GM18526 (cell line): ENCODE data around the gene SNX14.

Experiments used
- POLR2A ChIP-seq: IDR thresholded peaks from 3 replicates; pipeline ENCODE4 v1.6.1; 2011; ENCODE audit not compliant: insufficient read length; ENCODE audit errors: extremely low read depth

SNX14 gene

GRCh38 chr6:85600713-85601313 lies 7.2 kb upstream of the SNX14 start:
- TF ChIP-seq POLR2A: no peak

DNA sequence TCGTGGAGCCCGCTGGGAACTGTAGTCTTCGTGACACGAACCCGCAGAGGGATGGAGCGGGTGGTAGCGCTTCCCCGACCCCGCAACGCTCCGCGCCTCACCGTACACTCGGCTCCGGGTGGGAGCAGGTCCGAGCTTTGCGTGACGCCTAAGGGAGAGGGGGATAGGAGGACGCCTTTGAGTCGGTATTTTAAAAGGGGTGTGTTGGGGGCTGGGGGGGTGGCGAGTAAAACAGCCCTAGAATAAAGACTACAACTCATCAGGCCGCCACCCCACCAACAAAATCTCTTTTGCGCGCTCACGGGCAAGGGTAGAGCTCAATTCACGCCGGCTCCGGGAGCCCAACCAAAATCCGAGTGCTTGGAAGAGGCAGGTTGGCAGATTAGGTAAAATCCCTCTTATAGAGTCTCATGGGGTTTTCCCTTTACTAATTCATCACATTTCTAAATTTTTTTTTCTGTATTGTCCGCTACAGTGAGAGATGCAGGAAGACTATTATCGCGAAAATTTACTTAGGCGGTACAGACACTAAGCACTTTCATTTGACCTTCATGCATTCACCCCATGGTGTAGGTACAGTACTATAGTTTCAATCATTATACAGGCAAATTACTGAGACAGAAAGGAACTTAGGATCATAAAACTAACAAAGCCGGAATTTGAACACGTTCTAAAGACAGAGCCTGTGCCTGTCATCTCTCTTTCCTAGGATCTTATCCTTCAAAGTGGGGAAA lies 706 bp upstream of the SNX14 start:
- TF ChIP-seq POLR2A: no peak

DNA sequence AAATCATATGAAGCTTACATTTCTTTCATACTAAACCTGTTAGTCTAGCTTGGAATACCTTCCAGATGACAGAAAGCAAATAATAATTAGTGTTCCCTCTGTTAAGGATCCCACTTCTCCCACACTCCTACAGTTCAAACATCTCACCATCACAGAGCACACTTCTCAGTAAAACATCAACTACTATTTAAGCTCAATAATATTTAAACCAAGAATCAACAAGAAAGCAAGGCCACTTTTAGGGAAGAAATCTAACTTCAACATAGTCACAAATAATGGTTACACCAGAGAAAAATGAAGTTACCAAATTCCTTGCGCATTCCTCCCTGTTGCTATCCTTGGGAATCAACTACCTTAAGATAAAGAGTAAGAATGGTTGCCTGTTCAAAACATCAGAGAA lies 1.6 kb downstream of the SNX14 start:
- TF ChIP-seq POLR2A: no peak

DNA sequence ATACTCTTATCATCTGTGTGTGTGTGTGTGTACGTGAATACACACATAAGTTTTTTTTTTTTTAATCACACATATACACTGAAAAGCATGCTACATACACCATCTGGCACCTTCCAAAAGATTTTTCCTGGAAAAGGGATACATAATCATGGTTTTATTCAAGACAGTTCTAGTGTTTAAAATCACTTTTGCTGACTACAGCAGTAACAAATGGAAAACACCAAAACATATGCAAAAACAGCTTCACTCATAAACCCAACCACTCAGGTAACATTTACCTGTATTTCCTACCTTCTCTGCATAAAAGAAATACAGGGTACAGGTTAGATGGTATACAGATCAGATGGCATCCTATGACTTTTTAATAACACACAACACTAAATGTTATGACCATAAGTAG lies 2.5 kb downstream of the SNX14 start:
- TF ChIP-seq POLR2A: no peak

DNA sequence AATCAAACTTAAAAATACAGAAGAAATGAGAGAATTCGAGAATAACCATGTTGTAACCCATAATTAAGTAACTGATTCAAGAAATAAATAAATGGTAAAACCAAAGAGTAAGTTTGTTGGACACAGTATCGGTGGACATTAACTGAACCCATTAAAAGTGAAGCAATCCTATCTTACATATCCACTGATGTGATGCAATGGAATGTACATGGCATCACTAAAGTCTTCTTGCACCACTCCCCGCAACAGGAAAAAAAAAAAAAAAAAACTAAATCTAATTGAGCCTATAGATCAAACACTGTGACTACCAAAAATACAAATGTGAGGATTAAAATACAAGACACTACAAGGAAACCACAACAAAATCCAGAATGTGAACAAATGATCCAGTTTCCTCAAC lies 7.9 kb downstream of the SNX14 start:
- no peak for TF ChIP-seq POLR2A

GRCh38 chr6:85581572-85581971 lies 12.1 kb downstream of the SNX14 start:
- TF ChIP-seq POLR2A: no peak

DNA sequence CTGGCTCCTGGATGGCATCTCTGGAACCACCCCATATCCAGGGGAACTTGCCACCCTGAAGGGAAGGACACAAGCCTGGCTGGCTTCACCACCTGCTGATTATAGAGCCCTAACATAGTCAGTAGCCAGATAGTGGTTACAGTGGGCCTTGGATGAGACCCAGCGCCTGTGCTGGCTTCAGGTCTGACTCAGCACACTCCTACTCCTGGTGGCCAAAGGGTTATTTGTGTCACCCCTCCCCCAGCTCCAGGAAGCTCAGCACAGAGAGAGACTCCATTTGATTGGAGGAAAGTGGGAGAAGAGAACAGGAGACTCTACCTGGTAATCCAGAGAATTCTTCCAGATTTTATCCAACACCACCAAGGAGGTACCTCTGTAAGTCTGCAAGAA lies 12.8 kb downstream of the SNX14 start:
- TF ChIP-seq POLR2A: no peak

GRCh38 chr6:85580118-85580877 lies 13.4 kb downstream of the SNX14 start:
- TF ChIP-seq POLR2A: no peak

DNA sequence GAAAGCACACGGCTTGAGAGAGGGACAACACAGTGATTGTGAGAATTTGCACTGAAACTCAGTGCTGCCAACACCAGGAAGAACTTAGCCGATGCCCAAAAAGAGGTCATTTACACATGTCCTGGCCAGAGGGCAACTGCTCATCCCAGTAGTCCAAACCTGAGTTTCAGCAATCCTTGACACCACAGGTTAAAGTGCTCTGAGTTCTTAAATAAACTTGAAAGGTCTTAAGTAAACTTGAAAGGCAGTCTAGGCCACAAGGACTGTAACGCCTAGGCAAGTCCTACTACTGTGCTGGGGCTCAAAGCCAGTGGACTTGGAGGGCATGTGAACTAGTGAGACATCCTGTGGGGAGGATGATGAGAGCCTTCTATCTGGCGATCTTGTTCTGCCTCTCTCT lies 14.1 kb downstream of the SNX14 start:
- TF ChIP-seq POLR2A: no peak

DNA sequence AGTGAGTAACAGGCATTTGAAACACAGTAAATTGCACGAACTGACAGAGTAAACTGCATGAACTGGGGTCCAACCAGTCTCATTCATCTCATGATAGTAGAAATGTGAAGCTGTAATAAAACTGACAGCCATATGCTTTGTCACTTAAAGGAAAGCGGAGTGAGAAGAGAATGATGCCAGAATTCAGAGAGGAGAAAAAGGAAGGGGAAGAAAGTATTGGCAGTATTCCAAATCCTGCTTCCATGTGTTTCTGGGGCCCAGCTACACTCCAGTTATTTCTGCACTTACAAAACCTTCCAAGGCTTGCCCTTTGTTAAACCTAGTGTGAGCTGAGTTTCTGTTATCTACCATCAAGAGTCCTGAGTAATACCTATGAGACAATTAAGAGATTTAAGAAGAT lies 17.2 kb downstream of the SNX14 start:
- no peak for TF ChIP-seq POLR2A

DNA sequence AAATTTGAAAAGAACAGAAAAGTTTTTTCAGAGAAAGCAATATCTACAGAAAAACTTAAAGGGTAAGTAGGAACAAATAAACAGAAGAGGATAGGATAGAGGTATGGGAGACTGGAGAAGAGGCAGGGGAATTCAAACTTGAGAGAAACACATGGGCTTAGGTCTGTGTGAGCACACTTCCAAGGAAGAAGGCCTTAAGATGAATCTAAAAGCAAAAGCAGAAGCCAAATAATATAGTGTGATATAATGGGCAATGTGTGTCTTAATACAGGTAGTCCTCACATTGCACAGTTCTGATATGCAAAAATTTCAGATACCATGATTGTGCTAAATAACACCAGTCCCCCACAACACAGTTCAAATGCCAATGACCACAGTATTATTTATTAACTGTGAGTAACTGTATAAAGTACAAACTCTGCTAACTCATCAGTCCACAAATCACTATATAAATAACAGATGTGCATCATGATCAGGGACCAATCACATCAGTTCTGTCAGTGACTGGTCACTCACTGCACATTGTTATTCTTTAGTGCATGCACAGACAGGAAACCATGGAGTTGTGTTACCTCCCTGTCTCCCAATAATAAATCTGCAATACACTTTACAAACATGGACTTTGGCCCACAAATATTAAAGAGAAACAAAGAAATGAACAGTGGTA lies 18.6 kb downstream of the SNX14 start:
- no peak for TF ChIP-seq POLR2A

DNA sequence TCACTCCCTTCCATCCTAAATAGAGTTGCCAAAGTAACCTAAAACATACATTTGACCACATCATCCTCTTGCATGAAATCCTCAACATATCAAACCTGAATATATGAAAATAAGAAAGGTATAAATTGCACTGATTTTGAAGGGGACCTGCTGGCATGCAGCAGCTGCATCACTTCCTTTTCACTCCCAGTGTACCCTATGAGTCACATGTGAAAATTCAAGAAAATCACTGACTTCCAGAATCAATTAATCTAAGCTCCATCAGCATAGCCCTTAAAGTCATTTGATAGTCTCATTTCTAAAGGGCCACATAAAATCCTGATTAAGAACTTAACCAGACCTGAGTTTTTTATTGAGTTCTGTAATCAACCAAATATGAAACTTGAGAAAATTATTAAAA lies 24.3 kb downstream of the SNX14 start:
- TF ChIP-seq POLR2A: no peak

DNA sequence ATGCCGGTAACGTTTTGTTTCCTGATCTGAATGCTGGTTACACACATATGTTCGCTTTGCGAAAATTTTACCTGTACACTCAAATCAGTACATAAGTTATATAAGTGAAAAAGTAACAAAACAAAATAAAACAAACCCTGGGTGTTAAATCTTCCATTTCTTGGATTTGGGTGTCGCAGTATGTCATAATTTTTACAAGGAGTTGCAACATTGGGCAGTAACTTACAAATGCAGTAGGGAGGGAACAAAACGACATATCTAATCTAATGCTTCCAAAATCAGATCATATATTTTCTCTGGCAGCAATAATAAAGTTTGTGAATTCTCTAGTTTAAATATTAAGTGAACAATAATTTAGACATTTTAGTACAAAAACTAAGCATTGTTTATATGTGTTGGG lies 25.2 kb downstream of the SNX14 start:
- TF ChIP-seq POLR2A: no peak

DNA sequence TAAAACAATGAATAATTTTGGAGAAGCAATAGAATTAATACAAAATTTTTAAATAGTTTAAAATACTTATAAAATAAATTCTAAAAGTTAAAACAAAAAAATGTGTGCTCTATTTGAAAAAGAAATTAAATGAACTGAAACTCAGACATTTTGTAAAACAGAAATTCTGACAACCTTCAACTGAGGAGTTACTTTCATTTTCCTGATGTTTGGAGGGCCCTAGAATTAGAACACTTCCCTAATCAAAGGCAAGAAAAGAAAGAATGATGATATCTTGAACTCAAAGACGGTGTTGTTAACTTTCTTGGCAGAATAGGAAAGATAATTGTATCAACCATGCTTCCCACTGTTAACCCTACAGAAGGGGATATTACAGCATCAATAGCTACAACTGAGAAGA lies 27.9 kb downstream of the SNX14 start:
- TF ChIP-seq POLR2A: no peak

DNA sequence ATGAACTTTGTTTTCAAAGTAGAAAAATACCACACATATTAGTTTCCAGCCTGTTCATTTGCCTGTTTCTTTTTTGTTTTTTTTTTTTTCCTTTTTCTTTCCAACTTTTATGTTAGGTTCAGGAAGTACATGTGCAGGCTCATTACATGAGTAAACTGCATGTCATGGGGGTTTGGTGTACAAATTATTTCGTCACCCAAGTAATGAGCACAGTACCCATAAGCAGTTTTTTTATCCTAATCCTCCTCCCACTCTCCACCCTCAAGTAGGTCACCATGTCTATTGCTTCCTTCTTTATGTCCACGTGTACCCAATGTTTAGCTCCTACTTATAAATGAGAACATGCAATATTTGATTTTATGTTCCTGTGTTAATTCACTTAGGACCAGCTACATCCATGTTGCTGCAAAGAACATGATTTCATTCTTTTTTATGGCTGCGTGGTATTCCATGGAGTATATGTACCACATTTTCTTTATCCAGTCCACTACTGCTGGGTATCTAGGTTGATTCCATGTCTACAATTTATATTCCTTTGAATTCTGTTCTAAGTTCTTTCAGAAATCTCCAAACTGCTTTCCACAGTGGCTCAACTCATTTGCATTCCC lies 31.8 kb downstream of the SNX14 start:
- TF ChIP-seq POLR2A: no peak

DNA sequence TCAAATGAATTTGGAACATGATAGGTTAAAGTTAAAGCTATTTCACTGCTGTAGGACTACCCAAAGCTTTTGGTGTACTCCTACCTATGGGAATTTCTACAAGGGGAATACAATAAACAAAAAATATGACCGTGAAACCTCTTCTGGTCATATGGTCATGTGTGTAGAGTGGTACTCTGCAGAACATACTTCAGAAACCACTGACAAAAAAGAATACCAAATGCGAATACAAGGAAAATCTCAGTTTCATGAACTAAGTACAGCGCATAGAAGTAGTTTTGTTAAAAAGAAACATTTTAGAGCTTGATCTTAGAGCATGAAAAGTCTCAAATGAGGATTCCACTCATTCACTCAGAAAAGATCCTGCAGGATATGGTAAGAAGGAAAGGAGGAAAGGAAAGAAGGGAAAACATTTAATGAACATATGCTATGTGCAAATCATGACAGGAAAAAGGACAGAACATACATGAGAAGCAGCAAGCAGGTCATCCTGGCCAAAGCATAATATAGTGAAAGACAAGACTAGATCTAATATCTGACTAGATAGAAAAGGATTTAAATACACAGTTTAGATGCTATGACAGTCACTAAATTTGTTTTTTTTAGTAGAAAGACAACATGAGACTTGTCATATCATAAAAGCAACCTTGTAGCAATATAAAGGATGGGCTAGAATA lies 36.5 kb downstream of the SNX14 start:
- no peak for TF ChIP-seq POLR2A

- no peak for TF ChIP-seq POLR2A
Measured at GRCh38 chr6:85552652-85553051, 41.0 kb downstream of the SNX14 start.
